Measurements from ENCODE around the gene GAREM2. TPM values are rescaled to one million over a fixed set of nuclear protein-coding genes. Genes with fewer than 3 reads are reported as not detected.

GAREM2 gene
- total and polyA plus RNA-seq, 2 donors (not counting 3 experiments of a cell fraction or from before 2014, with no cell fraction given) = 3.1 to 3.7 TPM

- Histone ChIP-seq H2AFZ (ENCODE audit: low read depth, low read length) (no peak overlapping the region), H3K9me3 (replicated peaks; ENCODE audit: control insufficient read depth, insufficient read depth, low read length) (no peaks in the 10 kb centered on the region), H3K79me2 (ENCODE audit: control insufficient read depth, insufficient read depth, low read length) (no peaks in the 10 kb centered on the region), H3K4me3 (replicated peaks in 1 of 3; ENCODE audit: insufficient read depth in 1 of 3, low read depth in 1 of 3, low read length in 3 of 3) (no peak overlapping the region), H3K36me3 (ENCODE audit: control insufficient read depth in 2 of 2, extremely low read depth in 1 of 2, insufficient read depth in 2 of 2, low read length in 2 of 2) (no peaks in the 10 kb centered on the region), H3K27ac (ENCODE audit: insufficient read depth, low read depth, low read length) (no peak overlapping the region), H3K4me1 (ENCODE audit: control insufficient read depth, extremely low read depth, insufficient read depth, low read length) (peaks cover 11% of the 10 kb centered on the region), H3K9me1 (replicated peaks; ENCODE audit: control insufficient read depth, extremely low read depth, insufficient read depth, low read length) (no peaks in the 10 kb centered on the region), H4K20me1 (replicated peaks; ENCODE audit: control insufficient read depth, extremely low read depth, insufficient read depth, low read length) (no peaks in the 10 kb centered on the region), H3K27me3 (ENCODE audit: control insufficient read depth in 2 of 2, insufficient read depth in 2 of 2, low read length in 2 of 2) (peaks cover 0 to 2% of the 10 kb centered on the region in 2 experiments), H3K4me2 (ENCODE audit: insufficient read depth, low read length) (no peak overlapping the region), H3K9ac (replicated peaks; ENCODE audit: extremely low read depth, insufficient read depth, low read length) (no peak overlapping the region)
- no peak for FAIRE-seq
- dilution Hi-C loops (cut with MboI; ENCODE audit: extremely low pct_ligation_motif_present, low sequenced_read_pairs) (no loop called here), intact Hi-C loops (cut with micrococcal nuclease) (no loop called here)
- DNase-seq (ENCODE audit: low read depth, low spot score) = no peak
- no peak for TF ChIP-seq EZH2 (IDR thresholded peaks at IDR 0.05; ENCODE audit: borderline replicate concordance, low read depth, low read length, severe bottlenecking)
- no peak for TF ChIP-seq MAX (IDR thresholded peaks at IDR 0.05; ENCODE audit: insufficient read depth, insufficient read length)
- ChIA-PET POLR2A (no interaction called here), CTCF (interaction anchor here (0.9 to 1.5 kb wide), 3 partner anchors 10 to 198 kb away, joined by 3 to 6 read pairs (median 4); no protein-coding TSS in a partner anchor)
- no TSS peak for BruUV-seq (replicated peaks)
These were observed 24.4 kb upstream of the GAREM2 start for GRCh38 chr2:26148501-26148900.

GRCh38 chr2:26150243-26150642 is 22.6 kb upstream of the GAREM2 start:
- no TSS peak for BruUV-seq (replicated peaks)
- intact Hi-C loops (cut with micrococcal nuclease) = no loop called here
- POLR2A ChIA-PET = no interaction called here
- dilution Hi-C loops (cut with MboI; ENCODE audit: extremely low pct_ligation_motif_present, low sequenced_read_pairs) = no loop called here
- FAIRE-seq (no peak), DNase-seq (ENCODE audit: low read depth, low spot score) (no peak)
- Histone ChIP-seq H4K20me1 (replicated peaks; ENCODE audit: control insufficient read depth, extremely low read depth, insufficient read depth, low read length) (no peaks in the 10 kb centered on the region), H3K4me3 (replicated peaks in 1 of 3; ENCODE audit: insufficient read depth in 1 of 3, low read depth in 1 of 3, low read length in 3 of 3) (no peak overlapping the region), H3K27me3 (ENCODE audit: control insufficient read depth in 2 of 2, insufficient read depth in 2 of 2, low read length in 2 of 2) (peaks cover 0 to 2% of the 10 kb centered on the region in 2 experiments), H3K4me2 (ENCODE audit: insufficient read depth, low read length) (no peak overlapping the region), H3K4me1 (ENCODE audit: control insufficient read depth, extremely low read depth, insufficient read depth, low read length) (peaks cover 5% of the 10 kb centered on the region), H3K9ac (replicated peaks; ENCODE audit: extremely low read depth, insufficient read depth, low read length) (no peak overlapping the region), H3K36me3 (ENCODE audit: control insufficient read depth in 2 of 2, extremely low read depth in 1 of 2, insufficient read depth in 2 of 2, low read length in 2 of 2) (no peaks in the 10 kb centered on the region), H3K79me2 (ENCODE audit: control insufficient read depth, insufficient read depth, low read length) (no peaks in the 10 kb centered on the region), H3K27ac (ENCODE audit: insufficient read depth, low read depth, low read length) (no peak overlapping the region), H3K9me1 (replicated peaks; ENCODE audit: control insufficient read depth, extremely low read depth, insufficient read depth, low read length) (no peaks in the 10 kb centered on the region), H3K9me3 (replicated peaks; ENCODE audit: control insufficient read depth, insufficient read depth, low read length) (no peaks in the 10 kb centered on the region), H2AFZ (ENCODE audit: low read depth, low read length) (no peak overlapping the region)
- CTCF ChIA-PET = no interaction called here
- TF ChIP-seq MAX (IDR thresholded peaks at IDR 0.05; ENCODE audit: insufficient read depth, insufficient read length) = no peak
- no peak for TF ChIP-seq CTCF (IDR thresholded peaks at IDR 0.05; ENCODE audit: extremely low read depth in 1 of 2, insufficient read depth in 1 of 2, low read depth in 1 of 2, low read length in 2 of 2)
- no peak for TF ChIP-seq JUN (IDR thresholded peaks at IDR 0.05; ENCODE audit: borderline replicate concordance, insufficient read depth, insufficient read length, low read depth)
- TF ChIP-seq POLR2A (IDR thresholded peaks at IDR 0.05; ENCODE audit: low read depth, low read length) = no peak
- no peak for TF ChIP-seq FOS (IDR thresholded peaks at IDR 0.05; ENCODE audit: borderline replicate concordance, insufficient read depth, low read length)
- TF ChIP-seq EZH2 (IDR thresholded peaks at IDR 0.05; ENCODE audit: borderline replicate concordance, low read depth, low read length, severe bottlenecking) = no peak
- no peak for TF ChIP-seq MYC (IDR thresholded peaks at IDR 0.05; ENCODE audit: low read depth, low read length)

All from endothelial cell of umbilical vein (primary cell).